ENCODE results near the gene TIMP4. TPM values are rescaled to one million over a fixed set of nuclear protein-coding genes. Genes with fewer than 3 reads are reported as not detected.
A peak's percentile ranks its signal among the peaks of the same experiment; 100 is the strongest.

The TIMP4 gene
- total and polyA plus RNA-seq, 10 donors, result 0.37 to 10.8 (median 2.1) TPM

GRCh38 chr3:12178091-12178820 lies 19.5 kb upstream of the TIMP4 start:
- no peaks in the 10 kb centered on the region for H3K27me3 ChIP-seq (replicated peaks in 1 of 7)
- peak overlapping the region in 6 of 8 donors; percentile 8 to 83 (median 54) for H3K27ac ChIP-seq
- H3K4me3 ChIP-seq, result no peak overlapping the region
- no peaks in the 10 kb centered on the region for H3K36me3 ChIP-seq
- DNase-seq, result no peak
- TF ChIP-seq CTCF (IDR thresholded peaks at IDR 0.05 in 8 of 11, conservative IDR thresholded peaks at IDR 0.05 in 3 of 11), result no peak
- TF ChIP-seq POLR2A (IDR thresholded peaks at IDR 0.05), result no peak
- peak in 1 of 3 donors; percentile 57 for TF ChIP-seq POLR2AphosphoS5 (IDR thresholded peaks at IDR 0.05)
- WGBS, 5 donors, result 33 to 59% (median 46%) methylated on average over 6 of the region's 6 CpGs
- peaks cover 0 to 5% (median under 1%) of the 10 kb centered on the region in 8 donors for H3K9me3 ChIP-seq
- H3K4me1 ChIP-seq, result peaks cover 0 to 48% (median 17%) of the 10 kb centered on the region in 6 donors
- intact Hi-C loops (cut with DNase I; ENCODE audit: low total_unique reads), result no loop called here

GRCh38 chr3:12177126-12177525 lies 18.4 kb upstream of the TIMP4 start:
- Histone ChIP-seq H3K4me1 (peaks cover 0 to 48% (median 17%) of the 10 kb centered on the region in 6 donors), H3K4me3 (no peak overlapping the region), H3K36me3 (no peaks in the 10 kb centered on the region), H3K27me3 (replicated peaks in 1 of 7) (no peaks in the 10 kb centered on the region), H3K9me3 (peaks cover 0 to 17% (median 12%) of the 10 kb centered on the region in 8 donors), H3K27ac (peak overlapping the region in 4 of 8 donors; percentile 33 to 83 (median 76))
- DNase-seq, result no peak
- no peak for TF ChIP-seq POLR2A (IDR thresholded peaks at IDR 0.05)
- no peak for TF ChIP-seq CTCF (IDR thresholded peaks at IDR 0.05 in 8 of 11, conservative IDR thresholded peaks at IDR 0.05 in 3 of 11)
- no peak for TF ChIP-seq POLR2AphosphoS5 (IDR thresholded peaks at IDR 0.05)
- intact Hi-C loops (cut with DNase I; ENCODE audit: low total_unique reads), result no loop called here
- WGBS, 5 donors, result 54 to 88% (median 75%) methylated on average over 2 of the region's 2 CpGs

GRCh38 chr3:12175844-12176453 lies 17.2 kb upstream of the TIMP4 start:
- TF ChIP-seq CTCF (IDR thresholded peaks at IDR 0.05 in 8 of 11, conservative IDR thresholded peaks at IDR 0.05 in 3 of 11), result peak; percentile 37 to 90 (median 78)
- no peak for TF ChIP-seq POLR2A (IDR thresholded peaks at IDR 0.05)
- Histone ChIP-seq H3K27ac (no peak overlapping the region), H3K4me3 (no peak overlapping the region), H3K27me3 (replicated peaks in 1 of 7) (no peaks in the 10 kb centered on the region), H3K9me3 (peaks cover 0 to 27% (median 17%) of the 10 kb centered on the region in 8 donors), H3K4me1 (peaks cover 0 to 48% (median 17%) of the 10 kb centered on the region in 6 donors), H3K36me3 (no peaks in the 10 kb centered on the region)
- peak; percentile 83 for DNase-seq
- WGBS, 5 donors, result 56 to 63% (median 58%) methylated on average over 3 of the region's 3 CpGs
- intact Hi-C loops (cut with DNase I; ENCODE audit: low total_unique reads), result no loop called here

GRCh38 chr3:12175137-12175593 lies 16.5 kb upstream of the TIMP4 start:
- no peak for DNase-seq
- Histone ChIP-seq H3K9me3 (peaks cover 0 to 27% (median 17%) of the 10 kb centered on the region in 8 donors), H3K27ac (no peak overlapping the region), H3K36me3 (no peaks in the 10 kb centered on the region), H3K27me3 (replicated peaks in 1 of 7) (no peaks in the 10 kb centered on the region), H3K4me3 (no peak overlapping the region), H3K4me1 (peaks cover 0 to 44% (median 17%) of the 10 kb centered on the region in 6 donors)
- intact Hi-C loops (cut with DNase I; ENCODE audit: low total_unique reads), result no loop called here
- WGBS, 5 donors, result 87 to 100% (median 89%) methylated on average over 1 of the region's 1 CpG
- no peak for TF ChIP-seq POLR2A (IDR thresholded peaks at IDR 0.05)
- TF ChIP-seq CTCF (IDR thresholded peaks at IDR 0.05 in 8 of 11, conservative IDR thresholded peaks at IDR 0.05 in 3 of 11), result no peak
- no peak for TF ChIP-seq POLR2AphosphoS5 (IDR thresholded peaks at IDR 0.05)

Data from spleen (tissue), 11 donors.